ELF-1 (cell line): ENCODE measurements around the gene AKAP6.
"Not testable (repeated sequence)": the region's sequence is repeated elsewhere in the genome, so short reads cannot be mapped to it uniquely, and the experiment has no call there.

Source experiments
- DNase-seq: peaks from one replicate; pipeline ENCODE4 v3.0.0-alpha.2; 2016; ENCODE audit warnings: low read depth, low spot score

AKAP6 gene

GRCh38 chr14:32738206-32738871, 409.2 kb downstream of the AKAP6 start:
- no peak for DNase-seq

GRCh38 chr14:32744811-32745445, 415.8 kb downstream of the AKAP6 start:
- no peak for DNase-seq

- DNase-seq = no peak
Observed at GRCh38 chr14:32754209-32754608, 425.1 kb downstream of the AKAP6 start.

GRCh38 chr14:32756173-32756572, 427.1 kb downstream of the AKAP6 start:
- no peak for DNase-seq

GRCh38 chr14:32756775-32757174, 427.7 kb downstream of the AKAP6 start:
- no peak for DNase-seq

- DNase-seq = no peak
Observed at GRCh38 chr14:32757568-32757967, 428.5 kb downstream of the AKAP6 start.

- no peak for DNase-seq
Observed at GRCh38 chr14:32761381-32761968, 432.4 kb downstream of the AKAP6 start.

- no peak for DNase-seq
Observed at GRCh38 chr14:32762886-32763285, 433.8 kb downstream of the AKAP6 start.

- DNase-seq = no peak
Observed at GRCh38 chr14:32763673-32764072, 434.6 kb downstream of the AKAP6 start.

- no peak for DNase-seq
Observed at GRCh38 chr14:32764131-32764530, 435.0 kb downstream of the AKAP6 start.

GRCh38 chr14:32770422-32770821, 441.3 kb downstream of the AKAP6 start:
- peak; percentile 21 for DNase-seq

GRCh38 chr14:32774214-32774613, 445.1 kb downstream of the AKAP6 start:
- DNase-seq = no peak

- DNase-seq = no peak
Observed at GRCh38 chr14:32779840-32780239, 450.7 kb downstream of the AKAP6 start.

- no peak for DNase-seq
Observed at GRCh38 chr14:32784405-32784804, 455.3 kb downstream of the AKAP6 start.

- no peak for DNase-seq
Observed at GRCh38 chr14:32785585-32785984, 456.5 kb downstream of the AKAP6 start.

GRCh38 chr14:32786886-32787285, 457.8 kb downstream of the AKAP6 start:
- no peak for DNase-seq

- DNase-seq = not testable (repeated sequence)
Observed at GRCh38 chr14:32793033-32793432, 463.9 kb downstream of the AKAP6 start.

- DNase-seq = no peak
Observed at GRCh38 chr14:32800320-32800719, 471.2 kb downstream of the AKAP6 start.

GRCh38 chr14:32802295-32802694, 473.2 kb downstream of the AKAP6 start:
- no peak for DNase-seq

GRCh38 chr14:32805979-32806378, 476.9 kb downstream of the AKAP6 start:
- DNase-seq = no peak

GRCh38 chr14:32808644-32809043, 479.5 kb downstream of the AKAP6 start:
- no peak for DNase-seq

GRCh38 chr14:32809255-32809654, 480.2 kb downstream of the AKAP6 start:
- peak; percentile 3 for DNase-seq

GRCh38 chr14:32813401-32813800, 484.3 kb downstream of the AKAP6 start:
- DNase-seq = peak; percentile 35
